GM13977 (cell line): ENCODE results near the gene LYRM4.

Experiments used
- DNase-seq: peaks from one replicate; pipeline ENCODE4 v3.0.0; 2012; ENCODE audit warnings: low spot score
- in situ Hi-C: fragments of 300-500 bp; cut with MboI; formaldehyde crosslinking; loops from one replicate; pipeline ENCODE4 v1.12.0; 2022; ENCODE audit warnings: low sequenced_read_pairs, low pct_unique_long_range_greater_than_20kb, mixed read lengths, inconsistent platforms; ENCODE audit not compliant: unreplicated experiment
- TF ChIP-seq, protein P1 (sequence below): IDR thresholded peaks from 2 replicates; pipeline ENCODE4 v1.5.1; 2012; ENCODE audit warnings: mild to moderate bottlenecking, control low read depth; ENCODE audit not compliant: insufficient read depth; ENCODE audit errors: extremely low read depth, missing control alignments

The LYRM4 gene

GRCh38 chr6:5202206-5202605, 58.5 kb downstream of the LYRM4 start:
- in situ Hi-C loops, result no loop called here
- DNase-seq, result no peak
- TF ChIP-seq, protein P1, sequence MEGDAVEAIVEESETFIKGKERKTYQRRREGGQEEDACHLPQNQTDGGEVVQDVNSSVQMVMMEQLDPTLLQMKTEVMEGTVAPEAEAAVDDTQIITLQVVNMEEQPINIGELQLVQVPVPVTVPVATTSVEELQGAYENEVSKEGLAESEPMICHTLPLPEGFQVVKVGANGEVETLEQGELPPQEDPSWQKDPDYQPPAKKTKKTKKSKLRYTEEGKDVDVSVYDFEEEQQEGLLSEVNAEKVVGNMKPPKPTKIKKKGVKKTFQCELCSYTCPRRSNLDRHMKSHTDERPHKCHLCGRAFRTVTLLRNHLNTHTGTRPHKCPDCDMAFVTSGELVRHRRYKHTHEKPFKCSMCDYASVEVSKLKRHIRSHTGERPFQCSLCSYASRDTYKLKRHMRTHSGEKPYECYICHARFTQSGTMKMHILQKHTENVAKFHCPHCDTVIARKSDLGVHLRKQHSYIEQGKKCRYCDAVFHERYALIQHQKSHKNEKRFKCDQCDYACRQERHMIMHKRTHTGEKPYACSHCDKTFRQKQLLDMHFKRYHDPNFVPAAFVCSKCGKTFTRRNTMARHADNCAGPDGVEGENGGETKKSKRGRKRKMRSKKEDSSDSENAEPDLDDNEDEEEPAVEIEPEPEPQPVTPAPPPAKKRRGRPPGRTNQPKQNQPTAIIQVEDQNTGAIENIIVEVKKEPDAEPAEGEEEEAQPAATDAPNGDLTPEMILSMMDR, result no peak

- in situ Hi-C loops, result no loop called here
- DNase-seq, result no peak
- TF ChIP-seq, protein P1, result no peak
These were observed 59.5 kb downstream of the LYRM4 start for GRCh38 chr6:5201271-5201670.

GRCh38 chr6:5199702-5200101, 61.0 kb downstream of the LYRM4 start:
- in situ Hi-C loops, result no loop called here
- TF ChIP-seq, protein P1, result no peak
- no peak for DNase-seq

- in situ Hi-C loops, result no loop called here
- DNase-seq, result no peak
These were observed 61.5 kb downstream of the LYRM4 start for GRCh38 chr6:5199283-5199682.

DNA sequence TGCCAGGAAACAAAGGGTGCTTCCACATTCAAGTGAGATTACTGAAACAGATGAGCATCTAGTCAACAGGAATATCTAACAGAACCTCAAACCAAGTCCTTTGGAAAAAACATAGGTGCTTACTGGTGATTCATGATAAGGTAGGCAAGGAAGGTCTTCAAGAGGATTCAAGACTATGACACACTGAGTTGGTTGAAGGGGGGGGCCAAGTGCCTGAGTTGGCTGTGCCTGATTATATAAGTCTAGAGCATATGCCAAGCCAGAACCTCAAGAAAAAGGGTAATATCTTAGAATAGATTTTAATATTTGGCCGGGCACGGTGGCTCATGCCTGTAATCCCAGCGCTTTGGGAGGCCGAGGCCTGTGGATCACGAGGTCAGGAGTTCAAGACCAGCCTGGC, 63.7 kb downstream of the LYRM4 start:
- DNase-seq, result no peak
- in situ Hi-C loops, result no loop called here
- TF ChIP-seq, protein P1, result no peak

More at GRCh38 chr6:5199283-5199682, 61.5 kb downstream of the LYRM4 start:
- TF ChIP-seq, protein P1, result no peak

GRCh38 chr6:5192135-5192794, 68.5 kb downstream of the LYRM4 start:
- TF ChIP-seq, protein P1, result no peak
- DNase-seq, result no peak
- in situ Hi-C loops, result no loop called here
